ENCODE results near the gene KLF6. TPM values are rescaled to one million over a fixed set of nuclear protein-coding genes. Genes with fewer than 3 reads are reported as not detected.
"Not testable (repeated sequence)": the region's sequence is repeated elsewhere in the genome, so short reads cannot be mapped to it uniquely, and the experiment has no call there.

The KLF6 gene
- total and polyA plus RNA-seq, 7 experiments from 2014 or later, result 142 to 1,870 (median 168) TPM

DNA sequence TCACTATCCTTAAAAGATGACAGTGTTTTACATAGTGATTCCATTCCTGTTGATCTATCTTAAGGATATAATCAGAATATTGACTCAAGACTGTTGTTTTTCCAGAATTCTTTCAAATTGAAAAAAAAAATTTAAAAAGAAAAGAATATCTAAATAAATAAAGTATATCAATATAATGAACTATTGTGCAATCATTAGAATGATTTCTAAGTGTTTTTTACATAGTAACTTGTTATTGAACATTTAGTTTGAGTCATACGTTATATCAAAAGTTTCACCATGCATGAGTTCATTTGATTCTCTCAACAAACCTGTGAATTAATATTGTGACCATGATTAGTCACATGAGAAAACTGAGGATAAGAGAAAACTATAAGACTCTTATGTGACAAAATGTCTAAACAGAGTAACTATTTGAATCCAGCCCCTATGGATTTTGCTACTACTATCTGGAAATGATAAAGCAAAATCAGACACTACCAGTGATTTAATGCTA is 46.1 kb downstream of the KLF6 start:
- Histone ChIP-seq H3K27ac (ENCODE audit: low read depth, low read length) (no peak overlapping the region), H3K4me1 (ENCODE audit: control insufficient read depth in 2 of 2, insufficient read depth in 2 of 2, low read length in 2 of 2) (peaks cover 0 to 9% of the 10 kb centered on the region in 2 donors), H3K36me3 (ENCODE audit: control insufficient read depth in 2 of 3, insufficient read depth in 3 of 3, low read length in 3 of 3) (no peaks in the 10 kb centered on the region), H3K27me3 (ENCODE audit: control insufficient read depth in 2 of 2, insufficient read depth in 2 of 2, low read length in 2 of 2) (no peaks in the 10 kb centered on the region), H3K9me3 (ENCODE audit: control insufficient read depth in 2 of 3, low read length in 3 of 3) (no peaks in the 10 kb centered on the region), H3K4me3 (ENCODE audit: low read length) (no peak overlapping the region)
- ChIA-PET POLR2A (no interaction called here), CTCF (no interaction called here)
- no peaks in the 10 kb centered on the region for H3K36me3 Mint-ChIP-seq
- intact Hi-C loops (cut with micrococcal nuclease), result no loop called here
- DNase-seq (no peak), ATAC-seq (no peak)
- no peak overlapping the region for H3K27ac Mint-ChIP-seq
- H3K27me3 Mint-ChIP-seq, result no peaks in the 10 kb centered on the region
- H3K4me1 Mint-ChIP-seq, result peaks cover 0 to 28% (median 4%) of the 10 kb centered on the region in 7 donors
- H3K4me3 Mint-ChIP-seq, result no peak overlapping the region
- no peaks in the 10 kb centered on the region for H3K9me3 Mint-ChIP-seq

DNA sequence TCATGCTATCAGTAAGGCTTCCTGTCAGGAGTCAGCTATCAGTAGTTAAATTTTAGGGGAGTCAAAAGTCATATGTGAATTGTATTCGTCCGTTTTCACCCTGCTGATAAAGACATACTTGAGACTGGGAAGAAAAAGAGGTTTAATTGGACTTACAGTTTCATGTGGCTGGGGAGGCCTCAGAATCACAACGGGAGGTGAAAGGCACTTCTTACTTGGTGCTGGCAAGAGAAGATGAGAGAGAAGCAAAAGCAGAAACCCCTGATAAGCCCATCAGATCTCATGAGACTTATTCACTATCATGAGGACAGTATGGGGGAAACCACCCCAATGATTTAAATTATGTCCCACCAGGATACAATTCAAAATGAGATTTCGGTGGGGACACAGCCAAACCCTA is 47.1 kb downstream of the KLF6 start:
- Mint-ChIP-seq H3K4me1 (peaks cover 0 to 28% (median 4%) of the 10 kb centered on the region in 7 donors), H3K27me3 (no peaks in the 10 kb centered on the region), H3K36me3 (no peaks in the 10 kb centered on the region), H3K4me3 (no peak overlapping the region), H3K27ac (no peak overlapping the region), H3K9me3 (no peaks in the 10 kb centered on the region)
- ChIA-PET CTCF (interaction anchor here (1.0 kb wide), 1 partner anchor 1032 kb away, joined by 4 read pairs; no protein-coding TSS in a partner anchor), POLR2A (interaction anchor here (0.8 kb wide), 1 partner anchor 48 kb away, joined by 3 read pairs; no protein-coding TSS in a partner anchor)
- no peak overlapping the region for H3K27ac ChIP-seq (ENCODE audit: low read depth, low read length)
- DNase-seq (no peak), ATAC-seq (no peak)
- no peaks in the 10 kb centered on the region for H3K27me3 ChIP-seq (ENCODE audit: control insufficient read depth in 2 of 2, insufficient read depth in 2 of 2, low read length in 2 of 2)
- no peaks in the 10 kb centered on the region for H3K36me3 ChIP-seq (ENCODE audit: control insufficient read depth in 2 of 3, insufficient read depth in 3 of 3, low read length in 3 of 3)
- intact Hi-C loops (cut with micrococcal nuclease), result no loop called here
- H3K4me3 ChIP-seq (ENCODE audit: low read length), result no peak overlapping the region
- H3K9me3 ChIP-seq (ENCODE audit: control insufficient read depth in 2 of 3, low read length in 3 of 3), result no peaks in the 10 kb centered on the region
- peaks cover 0 to 9% of the 10 kb centered on the region in 2 donors for H3K4me1 ChIP-seq (ENCODE audit: control insufficient read depth in 2 of 2, insufficient read depth in 2 of 2, low read length in 2 of 2)

DNA sequence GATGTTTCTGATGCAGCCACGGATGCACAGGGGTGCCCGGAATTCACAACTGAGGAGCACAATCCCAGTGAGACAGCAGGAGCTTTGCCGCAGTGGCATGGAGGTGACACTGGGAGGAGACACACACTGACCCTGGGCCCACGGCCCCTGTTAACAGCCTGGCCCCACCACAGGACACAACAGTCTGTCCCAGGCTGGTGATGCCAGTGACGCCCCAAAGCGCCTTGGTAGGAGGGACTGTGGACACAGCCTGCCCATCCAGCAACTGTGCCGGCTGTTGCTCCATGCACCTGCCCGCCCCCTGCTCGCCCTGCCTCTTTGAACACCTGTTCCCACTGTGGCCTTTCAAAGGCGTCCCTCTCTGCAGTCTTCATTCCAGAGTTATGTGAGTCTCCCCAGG is 49.8 kb downstream of the KLF6 start:
- Mint-ChIP-seq H3K27ac (no peak overlapping the region), H3K27me3 (no peaks in the 10 kb centered on the region), H3K36me3 (peaks cover 0 to 7% (median 4%) of the 10 kb centered on the region in 5 donors), H3K4me3 (no peak overlapping the region), H3K4me1 (peaks cover 0 to 8% (median 4%) of the 10 kb centered on the region in 7 donors), H3K9me3 (peaks cover 0 to 18% (median 4%) of the 10 kb centered on the region in 11 donors)
- no peak for DNase-seq
- ChIA-PET POLR2A (no interaction called here), CTCF (no interaction called here)
- Histone ChIP-seq H3K4me3 (ENCODE audit: low read length) (no peak overlapping the region), H3K27ac (ENCODE audit: low read depth, low read length) (no peak overlapping the region), H3K4me1 (ENCODE audit: control insufficient read depth in 2 of 2, insufficient read depth in 2 of 2, low read length in 2 of 2) (peaks cover 0 to 1% of the 10 kb centered on the region in 2 donors), H3K9me3 (ENCODE audit: control insufficient read depth in 2 of 3, low read length in 3 of 3) (no peaks in the 10 kb centered on the region), H3K27me3 (ENCODE audit: control insufficient read depth in 2 of 2, insufficient read depth in 2 of 2, low read length in 2 of 2) (no peaks in the 10 kb centered on the region), H3K36me3 (ENCODE audit: control insufficient read depth in 2 of 3, insufficient read depth in 3 of 3, low read length in 3 of 3) (no peaks in the 10 kb centered on the region)
- no peak for ATAC-seq
- intact Hi-C loops (cut with micrococcal nuclease), result no loop called here

DNA sequence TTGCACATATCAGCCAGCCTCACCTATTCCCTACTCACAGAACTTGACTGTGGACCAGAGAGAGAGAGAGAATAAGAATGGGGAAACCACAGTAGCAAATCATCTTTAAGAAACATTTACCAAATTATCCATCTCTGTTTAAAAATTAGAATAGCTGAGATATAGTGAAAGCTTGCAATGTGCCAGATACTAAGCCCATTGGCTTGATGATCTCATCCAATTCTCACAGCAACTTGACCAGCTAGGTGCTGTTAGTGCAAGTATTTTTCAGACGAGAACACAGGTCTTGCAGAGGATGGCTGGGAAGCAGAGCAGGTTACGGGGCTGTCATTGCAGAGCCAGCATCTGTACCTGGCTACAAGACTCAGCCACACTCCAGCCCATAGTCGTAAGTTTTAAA is 50.9 kb downstream of the KLF6 start:
- no peak for ATAC-seq
- H3K27ac Mint-ChIP-seq, result peak overlapping the region in 1 of 9 donors; percentile 49
- H3K36me3 Mint-ChIP-seq, result peaks cover 0 to 7% (median 4%) of the 10 kb centered on the region in 5 donors
- Histone ChIP-seq H3K36me3 (ENCODE audit: control insufficient read depth in 2 of 3, insufficient read depth in 3 of 3, low read length in 3 of 3) (no peaks in the 10 kb centered on the region), H3K27me3 (ENCODE audit: control insufficient read depth in 2 of 2, insufficient read depth in 2 of 2, low read length in 2 of 2) (no peaks in the 10 kb centered on the region), H3K4me3 (ENCODE audit: low read length) (no peak overlapping the region), H3K4me1 (ENCODE audit: control insufficient read depth in 2 of 2, insufficient read depth in 2 of 2, low read length in 2 of 2) (no peaks in the 10 kb centered on the region), H3K9me3 (ENCODE audit: control insufficient read depth in 2 of 3, low read length in 3 of 3) (no peaks in the 10 kb centered on the region), H3K27ac (ENCODE audit: low read depth, low read length) (no peak overlapping the region)
- H3K4me1 Mint-ChIP-seq, result peaks cover 0 to 9% (median 0%) of the 10 kb centered on the region in 7 donors
- no peak overlapping the region for H3K4me3 Mint-ChIP-seq
- ChIA-PET POLR2A (no interaction called here), CTCF (interaction anchor here (0.5 to 0.7 kb wide), 2 partner anchors 381 to 1081 kb away, joined by 3 to 4 read pairs; no protein-coding TSS in a partner anchor)
- no peak for DNase-seq
- peaks cover 0 to 18% (median 4%) of the 10 kb centered on the region in 11 donors for H3K9me3 Mint-ChIP-seq
- no peaks in the 10 kb centered on the region for H3K27me3 Mint-ChIP-seq
- intact Hi-C loops (cut with micrococcal nuclease), result no loop called here

DNA sequence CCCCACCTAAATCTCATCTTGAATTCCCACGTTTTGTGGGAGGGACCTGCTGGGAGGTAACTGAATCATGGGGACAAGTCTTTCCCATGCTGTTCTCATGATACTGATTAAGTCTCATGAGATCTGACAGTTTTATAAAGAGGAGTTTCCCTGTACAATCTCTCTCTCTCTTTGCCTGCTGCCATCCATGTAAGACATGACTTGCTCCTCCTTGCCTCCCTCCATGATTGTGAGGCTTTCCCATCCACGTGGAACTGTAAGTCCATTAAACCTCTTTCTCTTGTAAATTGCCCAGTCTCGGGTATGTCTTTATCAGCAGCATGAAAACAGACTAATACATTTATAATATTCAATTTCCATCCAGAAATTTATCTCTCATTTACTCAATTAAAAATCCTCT is 52.8 kb downstream of the KLF6 start:
- H3K27ac Mint-ChIP-seq, result not testable (repeated sequence)
- POLR2A ChIA-PET, result interaction anchor here (0.6 kb wide), 1 partner anchor 75 kb away, joined by 3 read pairs; no protein-coding TSS in a partner anchor

DNA sequence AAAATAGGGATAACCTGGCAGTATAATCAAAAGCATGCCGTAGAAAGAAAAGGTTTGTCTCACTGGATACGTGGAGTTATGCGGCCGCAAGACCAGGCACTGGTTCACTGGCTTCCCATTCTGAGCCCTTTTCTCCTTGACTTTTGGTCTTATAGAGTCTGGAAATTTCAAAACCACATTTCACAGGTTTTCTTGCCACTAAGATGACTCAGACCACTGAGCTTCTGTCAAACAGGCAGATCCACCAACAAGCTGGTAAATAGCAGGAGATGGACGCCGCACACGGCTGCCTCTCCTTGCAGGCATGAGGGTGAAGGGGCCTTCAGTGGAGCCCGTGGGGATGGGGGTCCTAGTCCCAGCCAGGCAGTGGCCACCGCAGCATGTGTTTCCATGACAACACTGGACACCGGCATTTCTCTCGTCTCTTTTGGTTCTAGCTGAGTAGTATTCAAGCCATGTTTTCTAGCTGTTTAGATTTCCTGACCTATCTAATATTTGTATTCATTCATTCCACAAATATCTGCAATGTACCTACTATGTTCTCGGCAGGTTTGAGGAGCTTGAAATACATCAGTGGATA is 55.5 kb downstream of the KLF6 start:
- Histone ChIP-seq H3K27me3 (ENCODE audit: control insufficient read depth in 2 of 2, insufficient read depth in 2 of 2, low read length in 2 of 2) (no peaks in the 10 kb centered on the region), H3K27ac (ENCODE audit: low read depth, low read length) (no peak overlapping the region), H3K4me3 (ENCODE audit: low read length) (no peak overlapping the region), H3K9me3 (ENCODE audit: control insufficient read depth in 2 of 3, low read length in 3 of 3) (no peaks in the 10 kb centered on the region), H3K36me3 (ENCODE audit: control insufficient read depth in 2 of 3, insufficient read depth in 3 of 3, low read length in 3 of 3) (no peaks in the 10 kb centered on the region), H3K4me1 (ENCODE audit: control insufficient read depth in 2 of 2, insufficient read depth in 2 of 2, low read length in 2 of 2) (no peaks in the 10 kb centered on the region)
- Mint-ChIP-seq H3K4me3 (no peak overlapping the region), H3K9me3 (peaks cover 0 to 18% (median 4%) of the 10 kb centered on the region in 11 donors), H3K27ac (no peak overlapping the region), H3K36me3 (peaks cover 0 to 7% (median 4%) of the 10 kb centered on the region in 5 donors), H3K4me1 (peaks cover 0 to 7% (median 0%) of the 10 kb centered on the region in 7 donors), H3K27me3 (peaks cover 0 to 22% (median 0%) of the 10 kb centered on the region in 5 donors)
- ATAC-seq, result no peak
- ChIA-PET CTCF (no interaction called here), POLR2A (no interaction called here)
- no peak for DNase-seq
- intact Hi-C loops (cut with micrococcal nuclease), result no loop called here

More for the DNA sequence above, 52.8 kb downstream of the KLF6 start:
- H3K4me1 Mint-ChIP-seq; H3K4me3 ChIP-seq (ENCODE audit: low read length); H3K9me3 ChIP-seq (ENCODE audit: control insufficient read depth in 2 of 3, low read length in 3 of 3); H3K36me3 Mint-ChIP-seq; H3K27me3 ChIP-seq (ENCODE audit: control insufficient read depth in 2 of 2, insufficient read depth in 2 of 2, low read length in 2 of 2); DNase-seq; H3K27me3 Mint-ChIP-seq; intact Hi-C loops (cut with micrococcal nuclease); H3K4me1 ChIP-seq (ENCODE audit: control insufficient read depth in 2 of 2, insufficient read depth in 2 of 2, low read length in 2 of 2); H3K36me3 ChIP-seq (ENCODE audit: control insufficient read depth in 2 of 3, insufficient read depth in 3 of 3, low read length in 3 of 3); H3K27ac ChIP-seq (ENCODE audit: low read depth, low read length); H3K4me3 Mint-ChIP-seq; CTCF ChIA-PET; ATAC-seq: not testable (repeated sequence)
- peaks cover 0 to 18% (median 4%) of the 10 kb centered on the region in 11 donors for H3K9me3 Mint-ChIP-seq

DNA sequence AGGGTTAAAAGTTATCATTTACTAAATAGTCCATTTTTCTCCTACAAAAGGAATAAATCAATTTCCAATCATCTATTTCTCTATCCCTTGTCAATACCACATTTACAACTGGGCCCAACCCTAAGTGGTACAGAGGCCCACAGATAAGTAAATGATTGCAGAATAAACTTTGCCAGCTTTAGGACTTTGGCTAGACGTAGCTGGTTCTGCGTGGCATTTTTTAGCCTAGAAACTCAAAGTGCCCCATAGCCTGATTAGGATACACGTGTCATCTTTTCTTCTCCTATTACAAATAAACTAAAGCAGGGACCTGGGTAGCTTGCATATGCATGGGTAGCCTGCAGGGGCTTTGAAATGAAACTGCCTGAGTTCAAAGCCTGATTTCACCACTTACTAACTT is 56.4 kb downstream of the KLF6 start:
- H3K27ac Mint-ChIP-seq, result no peak overlapping the region
- no peak overlapping the region for H3K4me3 Mint-ChIP-seq
- Histone ChIP-seq H3K36me3 (ENCODE audit: control insufficient read depth in 2 of 3, insufficient read depth in 3 of 3, low read length in 3 of 3) (no peaks in the 10 kb centered on the region), H3K4me1 (ENCODE audit: control insufficient read depth in 2 of 2, insufficient read depth in 2 of 2, low read length in 2 of 2) (no peaks in the 10 kb centered on the region), H3K4me3 (ENCODE audit: low read length) (no peak overlapping the region), H3K27ac (ENCODE audit: low read depth, low read length) (no peak overlapping the region), H3K9me3 (ENCODE audit: control insufficient read depth in 2 of 3, low read length in 3 of 3) (no peaks in the 10 kb centered on the region), H3K27me3 (ENCODE audit: control insufficient read depth in 2 of 2, insufficient read depth in 2 of 2, low read length in 2 of 2) (no peaks in the 10 kb centered on the region)
- ChIA-PET POLR2A (no interaction called here), CTCF (no interaction called here)
- H3K27me3 Mint-ChIP-seq, result peaks cover 0 to 28% (median 0%) of the 10 kb centered on the region in 5 donors
- H3K4me1 Mint-ChIP-seq, result peaks cover 0 to 7% (median 0%) of the 10 kb centered on the region in 7 donors
- peaks cover 0 to 18% (median 4%) of the 10 kb centered on the region in 11 donors for H3K9me3 Mint-ChIP-seq
- ATAC-seq (no peak), DNase-seq (no peak)
- intact Hi-C loops (cut with micrococcal nuclease), result no loop called here
- peaks cover 0 to 7% (median 4%) of the 10 kb centered on the region in 5 donors for H3K36me3 Mint-ChIP-seq

Data from naive thymus-derived CD4-positive, alpha-beta T cell (primary cell).